Right cardiac atrium (tissue), 5 donors: ENCODE measurements around the gene MAP3K8. TPM values are rescaled to one million over a fixed set of nuclear protein-coding genes. Genes with fewer than 3 reads are reported as not detected.
"Not testable (repeated sequence)": the region's sequence is repeated elsewhere in the genome, so short reads cannot be mapped to it uniquely, and the experiment has no call there.

Source experiments
- ATAC-seq, 2 donors: fragments of 200-7000 bp; cut with Tn5 transposase; one replicate each; pipeline versions ENCODE4 v1.8.0 to v1.9.1; 2020; ENCODE audit warnings: moderate library complexity in 2 of 2, mild to moderate bottlenecking in 1 of 2
- DNase-seq, 3 donors: peaks; one replicate each; pipeline ENCODE4 v3.0.0-alpha.2; 2020
- H3K27ac ChIP-seq: one replicate; pipeline ENCODE4 v1.5.1; 2013; ENCODE audit warnings: mild to moderate bottlenecking, low read length, control low read depth, moderate library complexity
- H3K27me3 ChIP-seq: one replicate; pipeline ENCODE4 v1.6.1; 2013; ENCODE audit not compliant: control insufficient read depth, insufficient read depth
- H3K4me1 ChIP-seq: one replicate; pipeline ENCODE4 v1.6.1; 2013; ENCODE audit warnings: low read length; ENCODE audit not compliant: control insufficient read depth, insufficient read depth
- H3K4me3 ChIP-seq: one replicate; pipeline ENCODE4 v1.5.1; 2013; ENCODE audit warnings: low read length, control low read depth
- H3K9me3 ChIP-seq: one replicate; pipeline ENCODE4 v1.6.1; 2013; ENCODE audit warnings: low read length; ENCODE audit not compliant: control insufficient read depth
- WGBS: extraction: QIAGEN DNeasy Blood & Tissue Kit; methylation state at CpG from one replicate; pipeline ENCODE4 v1.1.7; 2013; 5-methylcytosine and 5-hydroxymethylcytosine counted together
- intact Hi-C, 4 donors: fragments of 100-400 bp; cut with DNase I; formaldehyde crosslinking; loops; one replicate each; pipeline versions ENCODE4 v1.11.0 to v1.14.0; 2022 to 2023
- polyA plus RNA-seq: library from polyadenylated mRNA; stranded (reverse); fragments of 200-250 nt; gene quantifications from one replicate; pipeline ENCODE4 v1.2.3, GENCODE V29; 2013
- total RNA-seq, 4 donors: library from RNA; stranded (reverse); fragmentation: NEBNext Ultra II Directional; extraction: Animal tissue kit (Norgen Biotek cat#: 25700); gene quantifications; one replicate each; pipeline ENCODE4 v1.2.1, GENCODE V29; 2021
- donor health status: healthy with polysubstance abuse.
- donor health status: DM: no; HTN: yes; CAD: no.
- donor health status: DM: no; HTN: no; CAD: no.
- donor health status: DM: no; HTN: yes; CAD: no; lungs with severe emphysema.
- donor health status: DM: yes; HTN: yes; CAD: no.

Gene MAP3K8
- total and polyA plus RNA-seq, 5 donors = 6.5 to 17.2 (median 8.6) TPM

DNA sequence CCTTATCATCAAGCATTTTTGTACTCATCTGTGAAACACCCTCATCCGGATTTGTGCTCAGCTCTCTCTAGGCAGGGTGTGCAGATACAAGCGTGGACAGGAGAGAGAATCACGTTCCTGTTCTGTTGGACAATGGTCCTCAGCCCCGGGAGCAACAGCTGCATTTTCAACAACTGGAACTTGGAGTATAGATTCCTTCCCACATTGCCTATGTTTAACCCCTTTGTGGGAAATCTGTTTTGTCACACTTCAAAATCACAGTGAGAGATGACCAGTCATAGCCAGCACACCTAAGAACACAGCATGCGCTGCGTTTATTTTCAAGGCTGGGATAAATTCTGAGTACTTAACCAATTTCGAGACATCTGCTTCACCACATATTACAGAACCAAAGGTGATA lies 32.5 kb downstream of the MAP3K8 start:
- intact Hi-C loops = no loop called here
- no peak overlapping the region for H3K27ac ChIP-seq
- no peak for DNase-seq
- no peaks in the 10 kb centered on the region for H3K9me3 ChIP-seq
- H3K4me1 ChIP-seq = no peaks in the 10 kb centered on the region
- H3K4me3 ChIP-seq = no peak overlapping the region
- WGBS = 68% methylated on average over 7 of the region's 7 CpGs
- H3K27me3 ChIP-seq = no peaks in the 10 kb centered on the region
- ATAC-seq = no peak

DNA sequence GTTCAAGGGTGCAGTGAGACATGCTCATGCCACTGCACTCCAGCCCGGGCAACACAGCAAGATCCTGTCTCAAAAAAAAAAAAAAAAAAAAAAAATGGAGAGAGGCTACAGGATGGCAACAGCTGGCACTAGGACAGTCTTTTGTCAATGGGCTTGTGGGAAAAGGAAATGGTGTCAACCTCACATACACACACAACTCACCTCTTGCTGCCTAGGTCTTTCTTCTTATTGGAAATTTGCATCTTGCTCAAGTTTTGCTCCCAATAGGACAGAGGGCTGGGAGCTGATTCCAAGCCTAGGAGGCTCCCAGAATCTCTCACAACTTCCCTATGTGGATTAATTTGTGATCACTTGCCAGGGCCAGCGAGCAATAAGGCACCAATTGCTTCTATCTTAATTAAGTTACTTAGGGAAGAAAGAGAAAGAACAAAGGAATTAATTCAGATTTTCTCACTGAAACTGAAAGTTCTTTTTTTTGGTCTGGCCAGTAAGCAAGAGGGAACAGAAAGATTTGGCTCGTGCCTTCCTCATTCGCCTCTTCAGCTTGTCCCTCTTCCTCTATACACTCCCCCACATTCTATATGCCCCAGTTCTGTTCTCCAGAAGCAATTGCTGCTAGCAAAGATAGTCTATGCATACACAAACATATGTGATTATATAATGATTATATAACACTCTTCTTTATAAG lies 33.8 kb downstream of the MAP3K8 start:
- H3K4me3 ChIP-seq = no peak overlapping the region
- ATAC-seq = peak in 1 of 2 donors; percentile 48
- no peaks in the 10 kb centered on the region for H3K4me1 ChIP-seq
- H3K9me3 ChIP-seq = no peaks in the 10 kb centered on the region
- intact Hi-C loops = no loop called here
- no peaks in the 10 kb centered on the region for H3K27me3 ChIP-seq
- no peak for DNase-seq
- WGBS = 73% methylated on average over 4 of the region's 4 CpGs
- no peak overlapping the region for H3K27ac ChIP-seq

DNA sequence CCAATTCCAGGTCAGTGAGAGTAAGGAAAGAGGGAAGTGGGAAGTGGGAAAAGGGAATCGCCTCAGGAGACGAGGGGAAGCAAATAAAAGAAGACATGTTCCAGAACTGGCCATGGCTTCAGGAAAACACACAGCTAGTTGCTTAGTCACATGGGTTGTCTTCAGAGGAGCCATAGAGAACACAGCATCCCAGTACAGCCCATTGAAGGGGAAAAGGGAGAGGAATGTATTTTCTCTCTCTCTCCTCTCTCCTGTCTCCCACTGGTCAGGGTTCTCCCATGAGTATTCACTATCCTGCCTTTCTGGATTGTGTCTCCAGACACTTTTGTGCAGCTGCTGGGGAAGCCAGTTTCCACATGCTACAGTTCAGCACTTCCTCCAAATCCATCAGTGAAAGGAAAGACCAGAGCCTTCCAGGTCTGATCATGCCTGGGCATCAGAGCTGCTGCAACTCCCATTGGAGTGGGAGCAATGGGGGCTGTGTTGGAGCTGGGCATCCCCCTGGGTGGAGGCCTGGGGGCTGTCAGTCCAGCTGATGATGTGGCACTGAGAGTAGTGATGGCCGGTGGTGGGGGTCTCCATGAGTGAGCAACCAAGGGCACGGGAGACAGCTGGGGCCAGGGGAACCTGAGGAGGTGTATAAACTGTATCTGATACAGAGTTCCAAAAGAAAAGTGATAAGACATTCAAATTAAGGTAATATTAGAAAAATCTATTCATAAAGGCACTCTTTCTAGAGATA lies 38.6 kb downstream of the MAP3K8 start:
- 85% methylated on average over 4 of the region's 4 CpGs for WGBS
- intact Hi-C loops = no loop called here
- Histone ChIP-seq H3K9me3 (no peaks in the 10 kb centered on the region), H3K27me3 (no peaks in the 10 kb centered on the region), H3K4me3 (no peak overlapping the region), H3K4me1 (peaks cover 1% of the 10 kb centered on the region), H3K27ac (no peak overlapping the region)
- no peak for DNase-seq
- ATAC-seq = peak in 1 of 2 donors; percentile 18

DNA sequence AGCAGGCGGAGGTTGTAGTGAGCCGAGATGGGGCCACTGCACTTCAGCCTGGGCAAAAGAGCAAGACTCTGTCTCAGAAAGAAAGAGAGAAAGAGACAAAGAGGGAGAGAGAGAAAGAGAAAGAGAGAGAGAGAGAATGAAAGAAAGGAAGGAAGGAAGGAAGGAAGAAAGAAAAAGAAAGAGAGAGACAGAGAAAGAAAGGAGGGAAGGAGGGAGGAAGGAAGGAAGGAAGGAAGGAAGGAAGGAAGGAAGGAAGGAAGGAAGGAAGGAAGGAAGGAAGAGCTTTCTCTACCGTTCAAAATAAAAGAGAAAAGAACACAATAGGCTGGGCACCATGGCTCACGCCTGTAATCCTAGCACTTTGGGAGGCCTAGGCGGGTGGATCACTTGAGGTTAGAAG lies 41.5 kb downstream of the MAP3K8 start:
- intact Hi-C loops, ATAC-seq, H3K27me3 ChIP-seq, H3K4me1 ChIP-seq, H3K27ac ChIP-seq, H3K4me3 ChIP-seq, DNase-seq, H3K9me3 ChIP-seq: not testable (repeated sequence)
- 67% methylated on average over 5 of the region's 5 CpGs for WGBS

DNA sequence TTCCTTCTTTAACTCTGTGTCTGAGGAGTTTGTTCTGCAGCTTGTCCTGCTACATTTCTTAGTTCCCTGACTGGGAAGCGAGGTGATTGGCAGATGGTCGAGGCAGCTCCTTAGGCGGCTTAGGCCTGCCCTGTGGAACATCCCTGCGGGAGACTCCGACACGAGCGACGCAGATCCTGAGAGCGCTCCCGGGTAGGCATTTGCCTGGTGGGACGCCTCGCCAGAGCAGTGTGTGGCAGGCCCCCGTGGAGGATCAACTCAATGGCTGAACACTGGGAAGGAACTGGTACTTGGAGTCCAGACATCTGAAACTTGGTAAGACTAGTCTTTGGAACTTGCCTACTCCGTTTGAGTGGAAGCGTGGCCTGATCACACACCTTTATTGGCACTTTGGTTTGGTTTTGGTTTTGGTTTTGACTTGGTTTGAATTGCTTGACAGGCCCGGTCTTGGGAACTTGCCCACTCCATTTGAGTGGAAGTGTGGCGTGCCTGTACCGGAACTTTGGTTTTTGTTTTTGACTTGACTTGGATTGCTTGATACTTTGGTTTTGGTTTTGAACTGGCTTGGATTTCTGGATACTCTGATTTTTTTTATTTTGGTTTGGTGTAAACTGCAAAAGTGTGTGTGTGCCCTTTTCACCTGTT lies 42.6 kb downstream of the MAP3K8 start:
- no peak overlapping the region for H3K27ac ChIP-seq
- WGBS = 89% methylated on average over 18 of the region's 18 CpGs
- no peak for ATAC-seq

DNA sequence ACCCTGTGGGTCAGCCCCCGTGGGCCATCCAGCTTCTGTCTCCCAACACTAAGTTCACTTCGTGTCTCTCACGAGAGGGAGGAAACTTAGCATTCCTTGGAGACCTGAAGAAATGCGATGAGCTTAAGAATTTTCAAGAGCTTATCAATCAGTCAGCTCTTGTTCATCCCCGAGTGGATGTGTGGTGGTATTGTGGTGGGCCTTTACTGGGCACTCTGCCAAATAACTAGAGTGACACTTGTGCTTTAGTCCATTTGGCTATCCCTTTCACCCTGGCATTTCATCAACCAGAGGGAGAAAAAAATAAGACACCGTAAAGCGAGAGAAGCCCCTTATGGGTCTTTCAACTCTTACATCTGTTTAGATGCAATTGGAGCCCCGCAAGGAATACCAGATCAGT lies 45.5 kb downstream of the MAP3K8 start:
- intact Hi-C loops, ATAC-seq, DNase-seq, H3K27me3 ChIP-seq, H3K4me3 ChIP-seq, H3K27ac ChIP-seq, H3K9me3 ChIP-seq, H3K4me1 ChIP-seq: not testable (repeated sequence)
- 65% methylated on average over 8 of the region's 8 CpGs for WGBS

More for the DNA sequence above, 42.6 kb downstream of the MAP3K8 start:
- no peak for DNase-seq
- H3K4me1 ChIP-seq = peaks cover 1% of the 10 kb centered on the region
- intact Hi-C loops = no loop called here
- H3K9me3 ChIP-seq = no peaks in the 10 kb centered on the region
- no peaks in the 10 kb centered on the region for H3K27me3 ChIP-seq
- H3K4me3 ChIP-seq = no peak overlapping the region

DNA sequence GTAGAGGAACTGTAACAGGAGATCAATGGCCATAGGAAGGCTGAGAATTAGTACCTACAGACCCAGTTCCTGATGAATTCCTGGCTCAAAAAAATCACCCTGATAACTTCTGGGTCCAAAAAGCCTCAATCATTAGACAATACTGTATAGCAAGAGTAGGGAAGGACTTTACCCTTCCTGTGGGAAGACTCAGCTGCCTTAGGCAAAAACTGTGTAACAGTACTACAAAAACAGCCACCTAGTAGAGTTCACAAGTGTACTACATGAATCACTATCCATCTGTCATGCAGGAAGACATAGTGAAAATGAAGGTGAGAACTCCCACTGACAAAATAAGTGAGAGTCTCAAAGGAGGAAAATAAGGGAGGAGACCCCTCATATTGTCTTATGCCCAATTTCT lies 47.6 kb downstream of the MAP3K8 start:
- Histone ChIP-seq H3K27ac (no peak overlapping the region), H3K27me3 (no peaks in the 10 kb centered on the region), H3K4me1 (no peaks in the 10 kb centered on the region), H3K9me3 (no peaks in the 10 kb centered on the region), H3K4me3 (no peak overlapping the region)
- ATAC-seq (no peak), DNase-seq (no peak)
- intact Hi-C loops = no loop called here

DNA sequence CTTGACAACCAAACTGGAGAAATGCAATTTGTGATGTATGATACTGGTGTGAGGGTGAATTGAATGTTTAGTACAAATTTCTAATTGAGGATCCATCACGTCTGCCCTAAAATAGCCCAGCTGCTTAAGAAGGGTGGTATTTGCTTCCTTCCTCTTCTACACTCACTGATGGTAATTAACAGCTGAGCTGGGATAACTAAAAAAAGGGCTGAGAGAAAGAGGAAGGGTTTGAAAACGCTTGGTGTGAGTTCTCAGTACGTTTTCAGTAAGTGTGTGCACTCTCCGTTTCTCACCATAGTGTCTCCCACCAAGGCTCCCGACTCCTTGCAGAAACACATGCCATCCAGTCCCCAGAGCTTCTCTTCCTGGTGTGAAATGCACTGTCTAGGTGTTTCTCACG lies 54.3 kb downstream of the MAP3K8 start:
- intact Hi-C loops = no loop called here
- no peak overlapping the region for H3K27ac ChIP-seq
- H3K4me3 ChIP-seq = no peak overlapping the region
- peak; percentile 19 to 43 for ATAC-seq
- H3K27me3 ChIP-seq = no peaks in the 10 kb centered on the region
- H3K9me3 ChIP-seq = no peaks in the 10 kb centered on the region
- 55% methylated on average over 6 of the region's 6 CpGs for WGBS
- no peaks in the 10 kb centered on the region for H3K4me1 ChIP-seq
- DNase-seq = no peak

DNA sequence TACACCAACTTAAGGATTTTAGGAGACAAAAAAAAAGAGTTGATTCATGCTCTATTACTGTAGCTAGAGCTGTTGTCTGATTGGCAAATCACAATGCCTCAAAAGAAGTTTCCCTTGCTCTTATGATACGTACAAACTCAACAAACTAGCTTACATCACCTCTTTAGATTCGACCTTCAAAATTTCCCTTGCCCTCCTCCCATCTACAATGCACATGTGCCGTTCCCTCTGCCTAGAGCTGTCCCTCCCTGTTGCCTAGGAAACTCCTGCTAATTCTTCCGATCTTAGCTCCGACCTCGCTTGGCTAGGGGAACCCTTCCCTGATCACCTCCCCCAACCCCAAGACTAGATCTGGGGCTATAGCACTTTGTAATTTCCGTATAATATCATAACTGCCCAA lies 55.4 kb downstream of the MAP3K8 start:
- Histone ChIP-seq H3K4me3 (no peak overlapping the region), H3K9me3 (no peaks in the 10 kb centered on the region), H3K27me3 (no peaks in the 10 kb centered on the region), H3K4me1 (no peaks in the 10 kb centered on the region), H3K27ac (no peak overlapping the region)
- no peak for DNase-seq
- no peak for ATAC-seq
- intact Hi-C loops = no loop called here
- 55% methylated on average over 7 of the region's 7 CpGs for WGBS

DNA sequence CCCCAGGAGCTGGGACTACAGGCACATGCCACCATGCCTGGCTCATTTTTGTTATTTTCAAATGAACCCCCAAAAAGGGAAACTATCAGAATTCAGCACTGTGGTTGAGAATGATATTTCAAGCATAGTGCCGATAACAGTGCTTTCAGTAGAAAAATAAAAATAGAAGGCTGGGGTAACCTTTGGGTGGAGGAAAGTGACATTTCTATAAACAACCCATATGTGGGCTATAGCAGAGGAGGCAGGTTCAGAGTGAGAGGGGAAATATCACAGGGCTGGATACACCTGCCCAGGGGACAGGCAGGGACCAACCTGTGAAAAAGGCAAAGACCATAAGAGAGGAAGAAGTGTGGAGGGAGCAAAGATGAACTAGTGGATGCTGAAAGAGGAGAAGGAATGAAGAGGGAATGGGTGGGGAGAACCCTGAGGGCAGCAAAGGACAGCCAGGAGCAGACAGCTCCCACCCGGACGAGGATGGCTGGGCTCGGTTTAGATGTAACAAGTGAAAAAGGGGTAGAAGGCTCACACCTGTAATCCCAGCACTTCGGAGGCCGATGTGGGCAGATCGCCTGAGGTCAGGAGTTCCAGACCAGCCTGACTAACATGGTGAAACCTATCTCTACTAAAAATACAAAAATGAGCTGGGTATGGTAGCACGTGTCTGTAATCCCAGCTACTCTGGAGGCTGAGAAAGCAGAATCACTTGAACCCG lies 56.5 kb downstream of the MAP3K8 start:
- intact Hi-C loops = no loop called here
- 89% methylated on average over 9 of the region's 9 CpGs for WGBS
- Histone ChIP-seq H3K27ac (no peak overlapping the region), H3K4me3 (no peak overlapping the region), H3K9me3 (no peaks in the 10 kb centered on the region), H3K4me1 (no peaks in the 10 kb centered on the region), H3K27me3 (no peaks in the 10 kb centered on the region)
- DNase-seq (no peak), ATAC-seq (no peak)
